GM21529 (cell line): ENCODE data around the gene STIM1.
"Not testable (repeated sequence)": the region's sequence is repeated elsewhere in the genome, so short reads cannot be mapped to it uniquely, and the experiment has no call there.

Experiments
- ATAC-seq: cut with Tn5 transposase; IDR thresholded peaks from one replicate; pipeline ENCODE4 v1.9.1; 2021; ENCODE audit not compliant: unreplicated experiment

STIM1 gene

GRCh38 chr11:4016602-4017001 is 161.1 kb downstream of the STIM1 start:
- not testable (repeated sequence) for ATAC-seq

DNA sequence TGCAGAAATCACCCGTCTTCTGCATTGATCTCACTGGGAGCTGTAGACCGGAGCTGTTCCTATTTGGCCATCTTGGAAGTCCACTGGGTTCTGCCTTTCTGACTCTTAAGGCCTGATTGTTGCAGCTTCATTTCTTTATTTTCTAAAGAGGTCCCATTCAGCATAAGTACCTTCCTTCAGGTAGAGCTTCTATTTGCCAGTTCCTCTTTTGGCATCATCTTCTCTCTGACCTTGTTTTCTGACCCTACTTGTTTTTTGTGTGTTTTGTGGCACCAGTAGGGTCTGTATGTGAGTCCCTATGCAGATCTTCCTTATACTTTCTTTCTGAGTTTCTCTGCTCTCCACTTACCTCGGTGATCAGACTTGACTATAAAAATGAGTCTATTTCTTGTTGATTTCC is 161.7 kb downstream of the STIM1 start:
- ATAC-seq = no peak

DNA sequence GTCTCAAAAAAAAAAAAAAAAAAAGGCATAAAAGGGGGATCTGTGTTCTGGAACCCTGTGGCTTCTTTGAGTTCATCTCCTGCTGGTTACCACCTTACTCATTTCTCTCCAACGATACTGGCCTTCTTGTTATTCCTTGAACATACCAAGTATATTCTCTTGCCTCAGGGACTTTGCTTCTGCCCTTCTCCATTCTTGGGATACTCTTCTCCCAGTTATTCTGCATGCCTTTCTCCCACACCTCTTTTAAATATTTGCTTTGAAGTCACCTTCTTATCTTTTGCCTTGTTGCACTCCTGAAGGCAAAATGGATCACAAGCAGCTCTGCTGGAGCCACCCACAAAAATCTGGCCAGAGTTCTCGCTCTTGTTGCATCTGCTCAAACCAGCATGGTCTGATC is 163.2 kb downstream of the STIM1 start:
- no peak for ATAC-seq

GRCh38 chr11:4019891-4020290 is 164.4 kb downstream of the STIM1 start:
- no peak for ATAC-seq

DNA sequence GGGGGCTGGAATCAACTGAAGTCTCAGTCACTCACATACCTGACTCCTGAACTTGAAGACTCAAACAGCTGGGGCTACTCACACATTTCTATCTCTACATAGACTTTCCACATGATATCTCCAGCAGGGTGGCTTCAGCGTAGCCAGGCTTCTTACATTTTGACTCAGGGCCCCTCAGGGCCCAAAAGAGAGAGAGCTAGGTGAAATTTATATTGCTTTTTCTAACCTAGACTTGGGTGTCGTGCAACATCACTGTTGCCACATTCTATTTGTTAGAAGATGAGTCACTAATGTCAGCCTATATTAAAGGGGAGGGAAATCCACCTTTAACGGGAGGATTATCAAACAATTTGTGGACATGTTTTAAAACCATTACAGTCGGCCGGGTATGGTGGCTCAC is 167.2 kb downstream of the STIM1 start:
- no peak for ATAC-seq

- no peak for ATAC-seq
Measured at GRCh38 chr11:4025248-4025966, 169.9 kb downstream of the STIM1 start.

GRCh38 chr11:4025967-4026324 is 170.5 kb downstream of the STIM1 start:
- ATAC-seq = no peak

DNA sequence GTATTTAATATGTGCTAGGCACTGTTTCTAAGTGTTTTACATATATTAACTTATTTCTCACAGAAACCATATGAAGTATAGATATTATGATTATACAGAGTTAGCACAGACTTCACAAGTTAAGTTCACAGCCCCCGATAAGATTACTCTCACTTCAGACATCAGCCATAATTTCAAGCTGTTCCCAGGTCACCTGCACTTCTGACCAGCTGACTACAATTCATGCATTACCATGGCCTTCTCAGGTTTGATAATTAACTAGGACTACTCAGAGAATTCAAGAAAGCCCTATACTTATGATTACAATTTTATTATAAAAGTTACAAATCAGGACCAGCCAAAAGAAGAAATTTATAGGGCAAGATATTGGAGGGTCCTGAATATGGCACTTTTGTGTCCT is 170.9 kb downstream of the STIM1 start:
- ATAC-seq = no peak

GRCh38 chr11:4027746-4028145 is 172.3 kb downstream of the STIM1 start:
- no peak for ATAC-seq

GRCh38 chr11:4030197-4030596 is 174.7 kb downstream of the STIM1 start:
- ATAC-seq = no peak

DNA sequence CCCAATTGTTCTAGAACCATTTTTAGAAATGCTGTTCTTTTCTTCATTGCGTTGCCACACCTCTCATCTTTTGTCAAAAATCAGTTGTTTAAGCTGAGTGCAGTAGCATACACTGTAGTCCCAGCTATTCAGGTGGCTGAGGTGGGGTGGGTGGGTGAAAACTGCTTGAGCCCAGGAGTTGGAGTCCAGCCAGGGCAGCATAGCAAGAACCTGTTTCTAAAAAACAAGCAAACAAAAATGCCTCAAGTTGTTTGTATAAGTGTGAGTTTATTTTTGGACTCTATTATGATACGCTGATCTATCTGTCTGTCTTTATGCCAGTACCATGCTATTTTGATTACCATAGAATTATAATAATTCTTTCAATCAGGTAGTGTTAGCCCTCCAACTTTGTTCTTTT is 176.6 kb downstream of the STIM1 start:
- ATAC-seq = no peak

- no peak for ATAC-seq
Measured at GRCh38 chr11:4035985-4036384, 180.5 kb downstream of the STIM1 start.

DNA sequence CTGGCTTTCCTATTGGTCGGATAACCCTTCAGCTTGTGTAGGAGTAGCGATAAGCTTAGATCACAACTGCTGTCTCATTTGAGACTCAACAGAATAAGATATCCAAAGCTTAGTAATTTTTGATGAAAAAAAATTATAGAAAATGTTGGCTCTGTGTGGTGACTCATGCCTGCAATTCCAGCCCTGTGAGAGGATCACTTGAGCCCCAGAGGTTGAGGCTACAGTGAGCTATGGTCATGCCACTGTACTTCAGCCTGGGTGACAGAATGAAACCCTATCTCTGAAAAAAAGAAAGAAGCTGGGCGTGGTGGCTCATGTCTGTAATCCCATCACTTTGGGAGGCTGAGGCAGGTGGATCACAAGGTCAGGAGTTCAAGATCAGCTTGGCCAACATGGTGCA is 183.5 kb downstream of the STIM1 start:
- ATAC-seq = no peak

GRCh38 chr11:4040461-4040860 is 185.0 kb downstream of the STIM1 start:
- ATAC-seq = no peak

DNA sequence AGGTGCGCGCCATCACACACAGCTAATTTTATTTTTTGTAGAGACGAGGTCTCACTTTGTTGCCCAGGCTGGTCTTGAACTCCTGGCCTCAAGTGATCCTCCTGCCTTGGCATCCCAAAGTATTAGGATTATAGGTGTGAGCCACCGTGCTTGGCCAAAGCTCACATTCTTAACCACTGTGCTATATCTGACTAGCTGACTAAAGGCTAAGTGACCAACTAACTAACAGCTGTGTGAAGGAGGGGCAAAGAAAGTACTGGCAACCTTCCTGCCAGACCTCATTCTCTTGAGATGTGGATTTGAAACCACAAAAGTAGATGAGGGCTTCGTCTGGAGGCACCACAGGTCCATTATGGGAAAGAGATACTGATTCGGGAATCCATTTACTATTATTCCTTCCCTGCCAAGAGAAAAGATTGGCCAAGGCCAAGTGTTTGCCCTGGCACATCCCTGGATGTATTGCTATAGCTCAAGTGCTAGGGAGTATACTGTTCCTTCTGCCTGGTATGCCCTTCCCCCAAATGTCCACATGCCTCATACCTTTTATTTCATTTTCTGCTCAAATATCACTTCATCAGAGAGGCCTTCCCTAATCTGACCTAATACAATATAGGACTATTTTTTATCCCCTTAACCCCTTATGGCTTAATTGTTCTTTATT is 186.4 kb downstream of the STIM1 start:
- no peak for ATAC-seq

GRCh38 chr11:4044976-4045646 is 189.6 kb downstream of the STIM1 start:
- no peak for ATAC-seq

- no peak for ATAC-seq
Measured at GRCh38 chr11:4048340-4048739, 192.9 kb downstream of the STIM1 start.

DNA sequence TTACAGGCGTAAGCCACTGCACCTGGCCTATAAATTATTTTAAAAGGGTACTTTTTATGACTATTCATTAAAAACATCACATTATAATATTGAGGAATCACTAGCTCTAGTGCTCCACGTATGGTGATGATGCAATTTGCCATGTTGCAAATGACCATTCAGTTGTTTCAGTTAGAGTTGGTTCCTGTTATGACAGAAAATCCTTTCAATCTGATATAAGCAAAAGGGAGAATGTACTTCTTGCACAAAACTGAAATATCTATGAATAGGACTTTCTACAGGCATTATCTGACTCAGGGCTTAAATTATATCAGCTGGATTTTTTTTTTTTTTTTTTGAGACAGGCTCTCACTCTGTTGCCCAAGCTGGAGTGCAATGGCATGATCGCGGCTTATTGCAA is 193.5 kb downstream of the STIM1 start:
- no peak for ATAC-seq

- no peak for ATAC-seq
Measured at GRCh38 chr11:4050138-4050537, 194.7 kb downstream of the STIM1 start.

DNA sequence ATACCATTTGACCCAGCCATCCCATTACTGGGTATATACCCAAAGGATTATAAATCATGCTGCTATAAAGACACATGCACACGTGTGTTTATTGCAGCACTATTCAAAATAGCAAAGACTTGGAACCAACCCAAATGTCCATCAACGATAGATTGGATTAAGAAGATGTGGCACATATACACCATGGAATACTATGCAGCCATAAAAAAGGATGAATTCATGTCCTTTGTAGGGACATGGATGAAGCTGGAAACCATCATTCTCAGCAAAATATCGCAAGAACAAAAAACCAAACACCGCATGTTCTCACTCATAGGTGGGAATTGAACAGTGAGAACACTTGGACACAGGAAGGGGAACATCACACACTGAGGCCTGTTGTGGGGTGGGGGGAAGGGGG is 197.7 kb downstream of the STIM1 start:
- ATAC-seq = not testable (repeated sequence)

DNA sequence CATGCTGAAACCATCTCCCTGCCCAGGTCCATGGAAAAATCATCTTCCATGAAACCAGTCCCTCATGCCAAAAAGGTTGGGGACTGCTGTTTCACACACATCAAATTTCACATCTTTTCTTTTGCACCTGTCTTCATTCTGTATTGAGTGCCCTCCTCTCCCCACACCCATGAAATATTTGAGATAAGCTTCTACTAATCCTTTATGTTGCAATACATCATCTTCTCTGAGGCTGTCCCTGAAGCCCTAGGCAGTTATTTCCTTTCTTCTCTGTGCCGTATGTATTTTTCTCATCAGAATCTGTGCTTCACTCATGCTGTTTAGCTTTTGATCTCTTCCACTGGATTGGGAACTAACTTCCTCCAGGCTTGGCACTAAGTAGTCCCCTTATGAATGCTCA is 199.2 kb downstream of the STIM1 start:
- no peak for ATAC-seq

DNA sequence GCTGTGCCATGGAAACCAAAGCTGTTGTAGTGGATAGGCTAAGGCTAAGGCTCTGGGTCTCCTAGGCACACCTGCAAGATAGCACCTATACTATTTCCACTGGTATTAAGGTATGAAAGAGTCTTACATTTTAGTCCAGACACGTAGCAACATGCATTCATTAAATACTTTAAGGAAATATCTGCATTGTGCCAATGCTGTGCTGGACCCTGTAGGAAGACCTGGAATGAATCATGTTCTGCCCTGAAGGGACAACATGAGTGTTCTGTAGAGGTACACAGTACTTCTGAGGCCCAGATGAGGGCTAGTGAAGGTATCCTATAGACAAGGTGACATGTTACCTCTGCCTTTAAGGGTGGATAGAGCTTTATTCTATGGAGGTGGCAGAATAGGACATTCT is 204.0 kb downstream of the STIM1 start:
- no peak for ATAC-seq
